Fibroblast of upper back skin (primary cell): ENCODE results near the gene KCNE1.

Experiments used
- DNase-seq: peaks from one replicate; pipeline ENCODE4 v3.0.0-alpha.2; 2013

KCNE1 gene

GRCh38 chr21:34535886-34536285 lies 23.9 kb upstream of the KCNE1 start:
- DNase-seq, result no peak

GRCh38 chr21:34534522-34534921 lies 22.5 kb upstream of the KCNE1 start:
- peak; percentile 87 for DNase-seq

- DNase-seq, result no peak
Measured at GRCh38 chr21:34533938-34534337, 21.9 kb upstream of the KCNE1 start.

GRCh38 chr21:34531399-34531798 lies 19.4 kb upstream of the KCNE1 start:
- no peak for DNase-seq

- DNase-seq, result peak; percentile 97
Measured at GRCh38 chr21:34530261-34530660, 18.3 kb upstream of the KCNE1 start.

- DNase-seq, result peak; percentile 66
Measured at GRCh38 chr21:34528131-34528561, 16.1 kb upstream of the KCNE1 start.

- DNase-seq, result peak; percentile 100
Measured at GRCh38 chr21:34526618-34527290, 14.7 kb upstream of the KCNE1 start.

- DNase-seq, result no peak
Measured at GRCh38 chr21:34526241-34526617, 14.2 kb upstream of the KCNE1 start.

- peak; percentile 70 for DNase-seq
Measured at GRCh38 chr21:34524646-34525601, 12.9 kb upstream of the KCNE1 start.

- DNase-seq, result no peak
Measured at GRCh38 chr21:34523019-34523555, 11.1 kb upstream of the KCNE1 start.

GRCh38 chr21:34522284-34522683 lies 10.3 kb upstream of the KCNE1 start:
- DNase-seq, result no peak

- DNase-seq, result no peak
Measured at GRCh38 chr21:34521561-34521960, 9.6 kb upstream of the KCNE1 start.

GRCh38 chr21:34520764-34521508 lies 8.9 kb upstream of the KCNE1 start:
- no peak for DNase-seq

- no peak for DNase-seq
Measured at GRCh38 chr21:34520281-34520680, 8.3 kb upstream of the KCNE1 start.

GRCh38 chr21:34519694-34520093 lies 7.7 kb upstream of the KCNE1 start:
- DNase-seq, result no peak

- no peak for DNase-seq
Measured at GRCh38 chr21:34519016-34519415, 7.0 kb upstream of the KCNE1 start.

- no peak for DNase-seq
Measured at GRCh38 chr21:34518301-34518700, 6.3 kb upstream of the KCNE1 start.

GRCh38 chr21:34517491-34518245 lies 5.7 kb upstream of the KCNE1 start:
- no peak for DNase-seq

- no peak for DNase-seq
Measured at GRCh38 chr21:34517039-34517438, 5.0 kb upstream of the KCNE1 start.

GRCh38 chr21:34514576-34515115 lies 2.6 kb upstream of the KCNE1 start:
- DNase-seq, result no peak

GRCh38 chr21:34513129-34513675 lies 1.2 kb upstream of the KCNE1 start:
- no peak for DNase-seq

- DNase-seq, result no peak
Measured at GRCh38 chr21:34511181-34511580, 829 bp downstream of the KCNE1 start.
